GM19043 (cell line): ENCODE measurements around the gene LAYN.

ENCODE experiments used
- ATAC-seq: cut with Tn5 transposase; IDR thresholded peaks from one replicate; pipeline ENCODE4 v1.9.1; 2021; ENCODE audit warnings: low read depth; ENCODE audit not compliant: unreplicated experiment

LAYN gene

GRCh38 chr11:111530091-111530490, 10.4 kb upstream of the LAYN start:
- ATAC-seq = no peak

GRCh38 chr11:111531136-111531535, 9.4 kb upstream of the LAYN start:
- no peak for ATAC-seq

- no peak for ATAC-seq
These were observed 8.7 kb upstream of the LAYN start for GRCh38 chr11:111531687-111532364.

- no peak for ATAC-seq
These were observed 8.2 kb upstream of the LAYN start for GRCh38 chr11:111532365-111532709.

GRCh38 chr11:111535281-111535680, 5.2 kb upstream of the LAYN start:
- no peak for ATAC-seq

- ATAC-seq = no peak
These were observed 3.1 kb upstream of the LAYN start for GRCh38 chr11:111537336-111537860.

GRCh38 chr11:111538407-111539114, 2.0 kb upstream of the LAYN start:
- ATAC-seq = no peak

GRCh38 chr11:111539426-111540113, 950 bp upstream of the LAYN start:
- ATAC-seq = no peak

- ATAC-seq = no peak
These were observed 375 bp downstream of the LAYN start for GRCh38 chr11:111540937-111541253.

- ATAC-seq = no peak
These were observed 938 bp downstream of the LAYN start for GRCh38 chr11:111541254-111542061.

- ATAC-seq = no peak
These were observed 2.2 kb downstream of the LAYN start for GRCh38 chr11:111542606-111543275.

GRCh38 chr11:111548525-111548924, 8.0 kb downstream of the LAYN start:
- ATAC-seq = no peak

- ATAC-seq = no peak
These were observed 8.8 kb downstream of the LAYN start for GRCh38 chr11:111549196-111549868.

- no peak for ATAC-seq
These were observed 9.3 kb downstream of the LAYN start for GRCh38 chr11:111549869-111550203.

- ATAC-seq = no peak
These were observed 9.7 kb downstream of the LAYN start for GRCh38 chr11:111550258-111550657.

GRCh38 chr11:111554532-111554931, 14.0 kb downstream of the LAYN start:
- ATAC-seq = no peak

GRCh38 chr11:111555255-111555654, 14.7 kb downstream of the LAYN start:
- ATAC-seq = no peak

GRCh38 chr11:111557425-111558111, 17.0 kb downstream of the LAYN start:
- no peak for ATAC-seq

GRCh38 chr11:111559800-111560464, 19.4 kb downstream of the LAYN start:
- no peak for ATAC-seq
